HEK293 (cell line): ENCODE results near the gene CAMK2N1.

Experiments used
- ATF2 ChIP-seq: fragments of 450-650 bp; formaldehyde crosslinking; IDR thresholded peaks from 2 replicates; pipeline ENCODE4 v1.5.1; 2016; ENCODE audit warnings: missing biosample characterization, missing genetic modification characterization, low read depth
- CTCF ChIP-seq: fragments of 450-650 bp; formaldehyde crosslinking; IDR thresholded peaks from 2 replicates; pipeline ENCODE4 v1.5.1; 2016; ENCODE audit warnings: missing biosample characterization, missing genetic modification characterization
- KLF10 ChIP-seq: fragments of 450-650 bp; IDR thresholded peaks from 2 replicates; pipeline ENCODE4 v1.5.1; 2018; ENCODE audit warnings: missing biosample characterization, mild to moderate bottlenecking, missing genetic modification characterization
- KLF9 ChIP-seq: fragments of 450-650 bp; formaldehyde crosslinking; IDR thresholded peaks from 2 replicates; pipeline ENCODE4 v1.5.1; 2016; ENCODE audit warnings: missing biosample characterization, missing genetic modification characterization, low read depth
- TCF7L2 ChIP-seq: IDR thresholded peaks from 2 replicates; pipeline ENCODE4 v1.6.1; 2011; ENCODE audit warnings: low read depth, mild to moderate bottlenecking, inconsistent platforms, low read length, moderate library complexity, borderline replicate concordance
- ZBTB49 ChIP-seq: fragments of 450-650 bp; formaldehyde crosslinking; IDR thresholded peaks from 2 replicates; pipeline ENCODE4 v1.5.1; 2016; ENCODE audit warnings: missing biosample characterization, missing genetic modification characterization, low read depth
- ZFP37 ChIP-seq: fragments of 450-650 bp; formaldehyde crosslinking; IDR thresholded peaks from 2 replicates; pipeline ENCODE4 v1.5.1; 2016; ENCODE audit warnings: missing biosample characterization, missing genetic modification characterization
- ZNF146 ChIP-seq: fragments of 450-650 bp; formaldehyde crosslinking; IDR thresholded peaks from 2 replicates; pipeline ENCODE4 v1.5.1; 2016; ENCODE audit warnings: missing biosample characterization, missing genetic modification characterization
- ZNF26 ChIP-seq: fragments of 450-650 bp; formaldehyde crosslinking; IDR thresholded peaks from 2 replicates; pipeline ENCODE4 v1.5.1; 2016; ENCODE audit warnings: missing biosample characterization, missing genetic modification characterization
- ZNF302 ChIP-seq: fragments of 450-650 bp; formaldehyde crosslinking; IDR thresholded peaks from 2 replicates; pipeline ENCODE4 v1.5.1; 2016; ENCODE audit warnings: missing biosample characterization, missing genetic modification characterization, low read depth
- ZNF341 ChIP-seq: fragments of 450-650 bp; formaldehyde crosslinking; IDR thresholded peaks from 2 replicates; pipeline ENCODE4; 2016; ENCODE audit warnings: low read depth, missing biosample characterization, missing genetic modification characterization
- ZSCAN18 ChIP-seq: fragments of 450-650 bp; formaldehyde crosslinking; IDR thresholded peaks from 2 replicates; pipeline ENCODE4 v1.5.1; 2016; ENCODE audit warnings: missing biosample characterization, missing genetic modification characterization
- TF ChIP-seq, protein P1 (sequence below): fragments of 450-650 bp; IDR thresholded peaks from 2 replicates; pipeline ENCODE4 v1.5.1; 2018; ENCODE audit warnings: missing biosample characterization, missing genetic modification characterization
- TF ChIP-seq, protein P2 (sequence below): fragments of 450-650 bp; formaldehyde crosslinking; IDR thresholded peaks from 2 replicates; pipeline ENCODE4 v1.5.1; 2016; ENCODE audit warnings: missing biosample characterization, missing genetic modification characterization, borderline replicate concordance

DNA sequence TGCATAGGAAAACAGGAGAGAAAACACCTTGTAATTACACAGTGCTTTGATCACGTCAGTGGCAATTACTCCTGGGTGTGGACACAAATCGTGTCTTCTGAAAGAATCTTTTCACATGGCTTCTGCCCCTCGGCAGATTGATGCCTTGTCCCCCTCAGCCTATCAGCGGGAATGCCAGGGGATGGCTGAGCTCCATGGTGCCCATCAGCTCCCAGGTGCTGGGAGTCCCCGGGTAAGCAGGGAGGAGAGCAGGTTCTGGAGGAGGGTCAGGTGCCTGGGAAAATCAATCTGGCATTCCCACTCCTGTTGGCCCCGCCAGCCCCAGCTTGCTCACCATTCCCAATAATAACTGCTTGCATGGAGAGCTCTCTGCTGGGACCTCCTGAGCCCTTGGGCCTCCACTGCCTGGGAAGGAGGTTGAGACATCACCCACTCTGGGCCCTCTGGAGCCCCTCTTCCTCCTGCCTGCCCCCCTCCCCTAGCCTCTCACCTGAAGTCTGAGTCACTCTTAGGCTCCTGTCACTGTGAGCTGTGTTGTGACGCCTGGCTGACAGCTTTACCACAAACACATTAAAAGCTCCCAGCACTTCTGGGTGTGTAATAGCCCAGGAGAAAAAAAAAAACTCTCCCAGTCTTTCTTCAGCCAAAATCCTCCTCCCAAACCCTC is 4.9 kb downstream of the CAMK2N1 start:
- no peak for TF ChIP-seq KLF9 (tag by site-specific recombination)
- TF ChIP-seq ZSCAN18 (tag by site-specific recombination), result no peak
- TF ChIP-seq ZNF341 (tag by site-specific recombination), result no peak
- no peak for TF ChIP-seq CTCF (tag by site-specific recombination)
- TF ChIP-seq KLF10 (tag by site-specific recombination), result no peak
- TF ChIP-seq, protein P1, sequence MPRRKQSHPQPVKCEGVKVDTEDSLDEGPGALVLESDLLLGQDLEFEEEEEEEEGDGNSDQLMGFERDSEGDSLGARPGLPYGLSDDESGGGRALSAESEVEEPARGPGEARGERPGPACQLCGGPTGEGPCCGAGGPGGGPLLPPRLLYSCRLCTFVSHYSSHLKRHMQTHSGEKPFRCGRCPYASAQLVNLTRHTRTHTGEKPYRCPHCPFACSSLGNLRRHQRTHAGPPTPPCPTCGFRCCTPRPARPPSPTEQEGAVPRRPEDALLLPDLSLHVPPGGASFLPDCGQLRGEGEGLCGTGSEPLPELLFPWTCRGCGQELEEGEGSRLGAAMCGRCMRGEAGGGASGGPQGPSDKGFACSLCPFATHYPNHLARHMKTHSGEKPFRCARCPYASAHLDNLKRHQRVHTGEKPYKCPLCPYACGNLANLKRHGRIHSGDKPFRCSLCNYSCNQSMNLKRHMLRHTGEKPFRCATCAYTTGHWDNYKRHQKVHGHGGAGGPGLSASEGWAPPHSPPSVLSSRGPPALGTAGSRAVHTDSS (tag by site-specific recombination), result no peak
- no peak for TF ChIP-seq ZFP37 (tag by site-specific recombination)
- no peak for TF ChIP-seq ZNF146
- TF ChIP-seq, protein P2, sequence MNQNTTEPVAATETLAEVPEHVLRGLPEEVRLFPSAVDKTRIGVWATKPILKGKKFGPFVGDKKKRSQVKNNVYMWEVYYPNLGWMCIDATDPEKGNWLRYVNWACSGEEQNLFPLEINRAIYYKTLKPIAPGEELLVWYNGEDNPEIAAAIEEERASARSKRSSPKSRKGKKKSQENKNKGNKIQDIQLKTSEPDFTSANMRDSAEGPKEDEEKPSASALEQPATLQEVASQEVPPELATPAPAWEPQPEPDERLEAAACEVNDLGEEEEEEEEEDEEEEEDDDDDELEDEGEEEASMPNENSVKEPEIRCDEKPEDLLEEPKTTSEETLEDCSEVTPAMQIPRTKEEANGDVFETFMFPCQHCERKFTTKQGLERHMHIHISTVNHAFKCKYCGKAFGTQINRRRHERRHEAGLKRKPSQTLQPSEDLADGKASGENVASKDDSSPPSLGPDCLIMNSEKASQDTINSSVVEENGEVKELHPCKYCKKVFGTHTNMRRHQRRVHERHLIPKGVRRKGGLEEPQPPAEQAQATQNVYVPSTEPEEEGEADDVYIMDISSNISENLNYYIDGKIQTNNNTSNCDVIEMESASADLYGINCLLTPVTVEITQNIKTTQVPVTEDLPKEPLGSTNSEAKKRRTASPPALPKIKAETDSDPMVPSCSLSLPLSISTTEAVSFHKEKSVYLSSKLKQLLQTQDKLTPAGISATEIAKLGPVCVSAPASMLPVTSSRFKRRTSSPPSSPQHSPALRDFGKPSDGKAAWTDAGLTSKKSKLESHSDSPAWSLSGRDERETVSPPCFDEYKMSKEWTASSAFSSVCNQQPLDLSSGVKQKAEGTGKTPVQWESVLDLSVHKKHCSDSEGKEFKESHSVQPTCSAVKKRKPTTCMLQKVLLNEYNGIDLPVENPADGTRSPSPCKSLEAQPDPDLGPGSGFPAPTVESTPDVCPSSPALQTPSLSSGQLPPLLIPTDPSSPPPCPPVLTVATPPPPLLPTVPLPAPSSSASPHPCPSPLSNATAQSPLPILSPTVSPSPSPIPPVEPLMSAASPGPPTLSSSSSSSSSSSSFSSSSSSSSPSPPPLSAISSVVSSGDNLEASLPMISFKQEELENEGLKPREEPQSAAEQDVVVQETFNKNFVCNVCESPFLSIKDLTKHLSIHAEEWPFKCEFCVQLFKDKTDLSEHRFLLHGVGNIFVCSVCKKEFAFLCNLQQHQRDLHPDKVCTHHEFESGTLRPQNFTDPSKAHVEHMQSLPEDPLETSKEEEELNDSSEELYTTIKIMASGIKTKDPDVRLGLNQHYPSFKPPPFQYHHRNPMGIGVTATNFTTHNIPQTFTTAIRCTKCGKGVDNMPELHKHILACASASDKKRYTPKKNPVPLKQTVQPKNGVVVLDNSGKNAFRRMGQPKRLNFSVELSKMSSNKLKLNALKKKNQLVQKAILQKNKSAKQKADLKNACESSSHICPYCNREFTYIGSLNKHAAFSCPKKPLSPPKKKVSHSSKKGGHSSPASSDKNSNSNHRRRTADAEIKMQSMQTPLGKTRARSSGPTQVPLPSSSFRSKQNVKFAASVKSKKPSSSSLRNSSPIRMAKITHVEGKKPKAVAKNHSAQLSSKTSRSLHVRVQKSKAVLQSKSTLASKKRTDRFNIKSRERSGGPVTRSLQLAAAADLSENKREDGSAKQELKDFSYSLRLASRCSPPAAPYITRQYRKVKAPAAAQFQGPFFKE (tag by site-specific recombination), result no peak
- no peak for TF ChIP-seq ZBTB49 (tag by site-specific recombination)
- TF ChIP-seq TCF7L2, result no peak
- no peak for TF ChIP-seq ZNF302 (tag by site-specific recombination)
- no peak for TF ChIP-seq ATF2
- no peak for TF ChIP-seq ZNF26
